ENCODE data around the gene MCRS1.

MCRS1 gene

GRCh38 chr12:49558526-49558925, 9.4 kb downstream of the MCRS1 start:
- FAIRE-seq (no peak), DNase-seq (ENCODE audit: insufficient read length, low spot score) (no peak)
- no peak for TF ChIP-seq CTCF (IDR thresholded peaks at IDR 0.05; ENCODE audit: insufficient read depth, missing control alignments)

GRCh38 chr12:49557917-49558215, 10.1 kb downstream of the MCRS1 start:
- no peak for FAIRE-seq
- peak; percentile 12 for TF ChIP-seq CTCF (IDR thresholded peaks at IDR 0.05; ENCODE audit: insufficient read depth, missing control alignments)
- no peak for DNase-seq (ENCODE audit: insufficient read length, low spot score)

GRCh38 chr12:49557187-49557916, 10.6 kb downstream of the MCRS1 start:
- no peak for DNase-seq (ENCODE audit: insufficient read length, low spot score)
- no peak for TF ChIP-seq CTCF (IDR thresholded peaks at IDR 0.05; ENCODE audit: insufficient read depth, missing control alignments)
- FAIRE-seq: no peak

GRCh38 chr12:49556391-49557186, 11.4 kb downstream of the MCRS1 start:
- no peak for TF ChIP-seq CTCF (IDR thresholded peaks at IDR 0.05; ENCODE audit: insufficient read depth, missing control alignments)
- no peak for DNase-seq (ENCODE audit: insufficient read length, low spot score)
- FAIRE-seq: no peak

GRCh38 chr12:49555631-49556390, 12.1 kb downstream of the MCRS1 start:
- FAIRE-seq: no peak
- TF ChIP-seq CTCF (IDR thresholded peaks at IDR 0.05; ENCODE audit: insufficient read depth, missing control alignments): no peak
- no peak for DNase-seq (ENCODE audit: insufficient read length, low spot score)

- no peak for TF ChIP-seq CTCF (IDR thresholded peaks at IDR 0.05; ENCODE audit: insufficient read depth, missing control alignments)
- FAIRE-seq (no peak), DNase-seq (ENCODE audit: insufficient read length, low spot score) (no peak)
Observed at GRCh38 chr12:49554266-49554665, 13.7 kb downstream of the MCRS1 start.
